ENCODE measurements around the gene OR8D1. TPM values are rescaled to one million over a fixed set of nuclear protein-coding genes. Genes with fewer than 3 reads are reported as not detected.

Gene OR8D1
- polyA plus RNA-seq, 1 donor (not counting 4 experiments of a cell fraction or from before 2014, with no cell fraction given) = not detected

DNA sequence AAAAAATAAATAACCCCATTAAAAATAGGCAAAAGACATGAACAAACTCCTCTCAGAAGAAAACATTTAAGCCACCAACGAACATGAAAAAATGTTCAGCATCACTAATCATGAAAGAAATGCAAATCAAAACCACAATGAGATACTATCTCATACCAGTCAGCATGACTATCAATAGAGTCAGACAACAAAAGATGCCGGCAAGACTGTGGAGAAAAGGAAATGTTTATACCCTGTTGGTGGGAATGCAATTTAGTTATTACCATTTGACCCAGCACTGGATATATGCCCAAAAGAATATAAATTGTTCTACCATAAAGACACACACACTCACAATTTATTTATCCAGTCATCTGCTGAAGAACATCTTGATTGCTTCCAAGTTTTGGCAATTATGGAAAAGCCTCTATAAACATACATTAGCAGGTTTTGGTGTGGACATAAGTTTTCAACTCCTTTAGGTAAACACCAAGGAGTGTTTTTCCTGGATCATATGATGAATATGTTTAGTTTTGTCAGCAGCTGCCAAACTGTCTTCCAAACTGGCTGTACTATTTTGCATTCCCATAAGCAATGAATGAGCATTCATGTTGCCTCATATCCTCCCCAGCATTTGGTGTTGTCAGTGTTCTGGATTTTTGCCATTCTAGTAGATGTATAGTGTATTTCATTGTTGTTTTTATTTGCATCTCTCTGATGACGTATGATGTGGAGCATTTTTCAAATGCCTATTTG is 28.0 kb downstream of the OR8D1 start:
- dilution Hi-C loops (cut with MboI; ENCODE audit: extremely low pct_ligation_motif_present, low sequenced_read_pairs) = no loop called here
- peak overlapping the region in 1 of 3 experiments; percentile 36 for H3K4me3 ChIP-seq (ENCODE audit: control insufficient read depth in 2 of 3, extremely low read depth in 1 of 3, insufficient read depth in 2 of 3, low read depth in 1 of 3, low read length in 3 of 3)
- DNase-seq (ENCODE audit: low read depth, low spot score) (peak; percentile 33), FAIRE-seq (peak; percentile 81)
- H2AFZ ChIP-seq (ENCODE audit: control insufficient read depth, low read length) = no peak overlapping the region
- H3K9me1 ChIP-seq (ENCODE audit: control insufficient read depth, extremely low read depth, insufficient read depth, low read length) = no peaks in the 10 kb centered on the region
- H3K79me2 ChIP-seq (ENCODE audit: control insufficient read depth, insufficient read depth, low read length) = no peaks in the 10 kb centered on the region
- H3K36me3 ChIP-seq (ENCODE audit: control insufficient read depth in 2 of 2, extremely low read depth in 1 of 2, insufficient read depth in 2 of 2, low read length in 2 of 2) = no peaks in the 10 kb centered on the region
- no peaks in the 10 kb centered on the region for H3K27me3 ChIP-seq (ENCODE audit: control insufficient read depth, extremely low read depth, insufficient read depth, low read length)
- no peak overlapping the region for H3K9ac ChIP-seq (ENCODE audit: control insufficient read depth, extremely low read depth, insufficient read depth, low read length)
- H3K9me3 ChIP-seq (ENCODE audit: control insufficient read depth, low read depth, low read length) = no peaks in the 10 kb centered on the region
- H4K20me1 ChIP-seq (ENCODE audit: control insufficient read depth, extremely low read depth, insufficient read depth, low read length) = no peaks in the 10 kb centered on the region
- TF ChIP-seq, protein P1, sequence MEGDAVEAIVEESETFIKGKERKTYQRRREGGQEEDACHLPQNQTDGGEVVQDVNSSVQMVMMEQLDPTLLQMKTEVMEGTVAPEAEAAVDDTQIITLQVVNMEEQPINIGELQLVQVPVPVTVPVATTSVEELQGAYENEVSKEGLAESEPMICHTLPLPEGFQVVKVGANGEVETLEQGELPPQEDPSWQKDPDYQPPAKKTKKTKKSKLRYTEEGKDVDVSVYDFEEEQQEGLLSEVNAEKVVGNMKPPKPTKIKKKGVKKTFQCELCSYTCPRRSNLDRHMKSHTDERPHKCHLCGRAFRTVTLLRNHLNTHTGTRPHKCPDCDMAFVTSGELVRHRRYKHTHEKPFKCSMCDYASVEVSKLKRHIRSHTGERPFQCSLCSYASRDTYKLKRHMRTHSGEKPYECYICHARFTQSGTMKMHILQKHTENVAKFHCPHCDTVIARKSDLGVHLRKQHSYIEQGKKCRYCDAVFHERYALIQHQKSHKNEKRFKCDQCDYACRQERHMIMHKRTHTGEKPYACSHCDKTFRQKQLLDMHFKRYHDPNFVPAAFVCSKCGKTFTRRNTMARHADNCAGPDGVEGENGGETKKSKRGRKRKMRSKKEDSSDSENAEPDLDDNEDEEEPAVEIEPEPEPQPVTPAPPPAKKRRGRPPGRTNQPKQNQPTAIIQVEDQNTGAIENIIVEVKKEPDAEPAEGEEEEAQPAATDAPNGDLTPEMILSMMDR (optimal IDR thresholded peaks at IDR 0.05 in 1 of 3, IDR thresholded peaks at IDR 0.05 in 1 of 3, conservative IDR thresholded peaks at IDR 0.05 in 1 of 3; ENCODE audit: extremely low read depth in 1 of 3, insufficient read depth in 2 of 3, low read length in 3 of 3) = no peak
- TF ChIP-seq EZH2 (IDR thresholded peaks at IDR 0.05; ENCODE audit: low read length) = no peak
- H3K4me1 ChIP-seq (ENCODE audit: control insufficient read depth, extremely low read depth, insufficient read depth, low read length) = peaks cover 7% of the 10 kb centered on the region
- peak overlapping the region; percentile 75 for H3K4me2 ChIP-seq (ENCODE audit: control insufficient read depth, extremely low read depth, insufficient read depth, low read depth, low read length)
- H3K27ac ChIP-seq (ENCODE audit: control insufficient read depth, insufficient read depth, low read length) = peak overlapping the region; percentile 60

DNA sequence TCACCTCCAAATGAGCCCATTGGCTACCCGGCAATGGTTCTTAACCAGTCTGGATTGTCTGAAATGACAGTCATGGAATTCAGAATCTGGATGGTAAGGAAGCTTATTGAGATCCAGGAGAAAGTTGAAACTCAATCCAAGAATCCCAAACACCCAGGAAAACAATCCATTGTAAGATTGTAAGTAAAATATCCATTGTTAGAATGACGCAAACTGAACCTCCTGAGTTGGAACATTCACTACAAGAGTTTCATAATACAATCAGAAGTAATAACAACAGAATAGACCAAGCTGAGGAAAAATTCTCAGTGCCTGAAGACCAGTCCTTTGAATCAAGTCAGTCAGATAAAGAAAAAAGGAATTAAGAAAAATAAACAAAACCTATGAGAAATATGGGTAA is 35.5 kb downstream of the OR8D1 start:
- H3K9me1 ChIP-seq (ENCODE audit: control insufficient read depth, extremely low read depth, insufficient read depth, low read length) = no peaks in the 10 kb centered on the region
- no peaks in the 10 kb centered on the region for H3K4me1 ChIP-seq (ENCODE audit: control insufficient read depth, extremely low read depth, insufficient read depth, low read length)
- no peak overlapping the region for H2AFZ ChIP-seq (ENCODE audit: control insufficient read depth, low read length)
- TF ChIP-seq, protein P1 (optimal IDR thresholded peaks at IDR 0.05 in 1 of 3, IDR thresholded peaks at IDR 0.05 in 1 of 3, conservative IDR thresholded peaks at IDR 0.05 in 1 of 3; ENCODE audit: extremely low read depth in 1 of 3, insufficient read depth in 2 of 3, low read length in 3 of 3) = no peak
- no peak for DNase-seq (ENCODE audit: low read depth, low spot score)
- H3K79me2 ChIP-seq (ENCODE audit: control insufficient read depth, insufficient read depth, low read length) = no peaks in the 10 kb centered on the region
- no peak overlapping the region for H3K4me2 ChIP-seq (ENCODE audit: control insufficient read depth, extremely low read depth, insufficient read depth, low read depth, low read length)
- no peaks in the 10 kb centered on the region for H4K20me1 ChIP-seq (ENCODE audit: control insufficient read depth, extremely low read depth, insufficient read depth, low read length)
- no peak for FAIRE-seq
- H3K27me3 ChIP-seq (ENCODE audit: control insufficient read depth, extremely low read depth, insufficient read depth, low read length) = no peaks in the 10 kb centered on the region
- H3K4me3 ChIP-seq (ENCODE audit: control insufficient read depth in 2 of 3, extremely low read depth in 1 of 3, insufficient read depth in 2 of 3, low read depth in 1 of 3, low read length in 3 of 3) = no peak overlapping the region
- H3K27ac ChIP-seq (ENCODE audit: control insufficient read depth, insufficient read depth, low read length) = no peak overlapping the region
- dilution Hi-C loops (cut with MboI; ENCODE audit: extremely low pct_ligation_motif_present, low sequenced_read_pairs) = no loop called here
- no peaks in the 10 kb centered on the region for H3K36me3 ChIP-seq (ENCODE audit: control insufficient read depth in 2 of 2, extremely low read depth in 1 of 2, insufficient read depth in 2 of 2, low read length in 2 of 2)
- no peaks in the 10 kb centered on the region for H3K9me3 ChIP-seq (ENCODE audit: control insufficient read depth, low read depth, low read length)
- H3K9ac ChIP-seq (ENCODE audit: control insufficient read depth, extremely low read depth, insufficient read depth, low read length) = no peak overlapping the region

Measured in keratinocyte (primary cell).